GM19397 (cell line): ENCODE data around the gene EHD1.

Experiments used
- ATAC-seq: cut with Tn5 transposase; IDR thresholded peaks from one replicate; pipeline ENCODE4 v1.9.1; 2021; ENCODE audit warnings: mild to moderate bottlenecking, moderate library complexity; ENCODE audit not compliant: unreplicated experiment

The EHD1 gene

GRCh38 chr11:64802370-64803157, 75.9 kb downstream of the EHD1 start:
- peak; percentile 15 for ATAC-seq
